ENCODE measurements around the gene ADAMTS2. TPM values are rescaled to one million over a fixed set of nuclear protein-coding genes. Genes with fewer than 3 reads are reported as not detected.

The ADAMTS2 gene
- total RNA-seq, 2 experiments from 2014 or later, result not detected

DNA sequence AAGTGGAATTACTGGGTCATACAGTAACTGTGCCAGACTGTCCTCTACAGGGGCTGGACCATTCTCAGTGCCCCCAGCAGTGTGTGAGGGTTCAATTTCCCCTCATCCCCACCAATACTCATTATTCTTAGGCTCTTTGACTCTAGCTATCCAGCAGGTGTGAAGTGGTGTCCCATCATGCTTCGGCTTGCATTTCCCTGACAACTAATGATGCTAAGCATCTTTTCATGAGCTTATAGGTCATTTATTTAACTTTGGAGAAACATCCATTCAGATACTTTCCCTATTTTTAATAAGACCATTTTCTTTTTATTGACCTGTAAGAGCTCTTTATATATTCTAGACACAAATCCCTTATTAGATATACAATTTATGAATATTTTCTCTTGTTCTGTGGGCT, 63.6 kb downstream of the ADAMTS2 start:
- POLR2A ChIA-PET, result no interaction called here
- TF ChIP-seq, protein P1, sequence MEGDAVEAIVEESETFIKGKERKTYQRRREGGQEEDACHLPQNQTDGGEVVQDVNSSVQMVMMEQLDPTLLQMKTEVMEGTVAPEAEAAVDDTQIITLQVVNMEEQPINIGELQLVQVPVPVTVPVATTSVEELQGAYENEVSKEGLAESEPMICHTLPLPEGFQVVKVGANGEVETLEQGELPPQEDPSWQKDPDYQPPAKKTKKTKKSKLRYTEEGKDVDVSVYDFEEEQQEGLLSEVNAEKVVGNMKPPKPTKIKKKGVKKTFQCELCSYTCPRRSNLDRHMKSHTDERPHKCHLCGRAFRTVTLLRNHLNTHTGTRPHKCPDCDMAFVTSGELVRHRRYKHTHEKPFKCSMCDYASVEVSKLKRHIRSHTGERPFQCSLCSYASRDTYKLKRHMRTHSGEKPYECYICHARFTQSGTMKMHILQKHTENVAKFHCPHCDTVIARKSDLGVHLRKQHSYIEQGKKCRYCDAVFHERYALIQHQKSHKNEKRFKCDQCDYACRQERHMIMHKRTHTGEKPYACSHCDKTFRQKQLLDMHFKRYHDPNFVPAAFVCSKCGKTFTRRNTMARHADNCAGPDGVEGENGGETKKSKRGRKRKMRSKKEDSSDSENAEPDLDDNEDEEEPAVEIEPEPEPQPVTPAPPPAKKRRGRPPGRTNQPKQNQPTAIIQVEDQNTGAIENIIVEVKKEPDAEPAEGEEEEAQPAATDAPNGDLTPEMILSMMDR (IDR thresholded peaks at IDR 0.05), result no peak
- no peaks in the 10 kb centered on the region for H3K4me1 ChIP-seq (ENCODE audit: insufficient read depth, low read length)
- Mint-ChIP-seq H3K36me3 (ENCODE audit: low read depth) (no peaks in the 10 kb centered on the region), H3K27me3 (no peaks in the 10 kb centered on the region), H3K9me3 (no peaks in the 10 kb centered on the region), H3K4me3 (no peak overlapping the region), H3K27ac (no peak overlapping the region), H3K4me1 (ENCODE audit: low read depth) (peaks cover 7% of the 10 kb centered on the region)
- CTCF ChIA-PET, result no interaction called here
- H3K4me3 ChIP-seq (ENCODE audit: low read length), result no peak overlapping the region
- no peaks in the 10 kb centered on the region for H3K36me3 ChIP-seq (ENCODE audit: insufficient read depth, low read length)
- ATAC-seq (ENCODE audit: poor library complexity) (no peak), DNase-seq (no peak)
- no peaks in the 10 kb centered on the region for H3K27me3 ChIP-seq (ENCODE audit: control insufficient read depth in 1 of 2, insufficient read depth in 2 of 2, low read length in 2 of 2)
- H3K27ac ChIP-seq (ENCODE audit: low read depth in 1 of 2, low read length in 2 of 2), result no peak overlapping the region
- H3K9me3 ChIP-seq (ENCODE audit: control insufficient read depth in 1 of 2, insufficient read depth in 1 of 2, low read length in 2 of 2), result no peaks in the 10 kb centered on the region
- intact Hi-C loops (cut with DNase I, micrococcal nuclease), result no loop called here

DNA sequence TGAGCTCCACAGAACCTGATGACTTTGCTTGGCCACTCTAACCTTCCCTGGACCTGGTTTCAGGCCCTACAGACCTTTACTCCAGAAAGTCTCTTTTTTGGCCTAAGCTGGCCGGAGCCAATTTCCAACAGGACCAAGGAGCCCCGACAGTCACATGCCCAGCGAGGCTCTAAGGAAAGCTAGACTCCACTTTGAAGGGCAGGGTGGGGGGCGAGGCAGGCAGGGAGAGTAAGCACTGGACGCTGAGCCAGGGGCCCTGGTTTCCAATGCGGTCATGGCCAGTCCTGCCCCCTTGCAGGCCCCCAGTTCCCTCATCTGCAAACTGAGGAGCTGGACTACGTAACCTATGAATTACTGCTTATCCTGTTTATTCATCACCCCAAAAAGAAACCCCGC, 65.2 kb downstream of the ADAMTS2 start:
- Histone ChIP-seq H3K4me1 (ENCODE audit: insufficient read depth, low read length) (no peaks in the 10 kb centered on the region), H3K9me3 (ENCODE audit: control insufficient read depth in 1 of 2, insufficient read depth in 1 of 2, low read length in 2 of 2) (no peaks in the 10 kb centered on the region), H3K36me3 (ENCODE audit: insufficient read depth, low read length) (no peaks in the 10 kb centered on the region), H3K27me3 (ENCODE audit: control insufficient read depth in 1 of 2, insufficient read depth in 2 of 2, low read length in 2 of 2) (no peaks in the 10 kb centered on the region), H3K4me3 (ENCODE audit: low read length) (no peak overlapping the region), H3K27ac (ENCODE audit: low read depth in 1 of 2, low read length in 2 of 2) (no peak overlapping the region)
- Mint-ChIP-seq H3K27me3 (no peaks in the 10 kb centered on the region), H3K4me1 (ENCODE audit: low read depth) (peaks cover 7% of the 10 kb centered on the region), H3K27ac (no peak overlapping the region), H3K4me3 (no peak overlapping the region), H3K9me3 (no peaks in the 10 kb centered on the region), H3K36me3 (ENCODE audit: low read depth) (no peaks in the 10 kb centered on the region)
- ChIA-PET POLR2A (no interaction called here), CTCF (no interaction called here)
- ATAC-seq (ENCODE audit: poor library complexity) (no peak), DNase-seq (no peak)
- TF ChIP-seq, protein P1 (IDR thresholded peaks at IDR 0.05), result no peak
- intact Hi-C loops (cut with DNase I, micrococcal nuclease), result no loop called here

DNA sequence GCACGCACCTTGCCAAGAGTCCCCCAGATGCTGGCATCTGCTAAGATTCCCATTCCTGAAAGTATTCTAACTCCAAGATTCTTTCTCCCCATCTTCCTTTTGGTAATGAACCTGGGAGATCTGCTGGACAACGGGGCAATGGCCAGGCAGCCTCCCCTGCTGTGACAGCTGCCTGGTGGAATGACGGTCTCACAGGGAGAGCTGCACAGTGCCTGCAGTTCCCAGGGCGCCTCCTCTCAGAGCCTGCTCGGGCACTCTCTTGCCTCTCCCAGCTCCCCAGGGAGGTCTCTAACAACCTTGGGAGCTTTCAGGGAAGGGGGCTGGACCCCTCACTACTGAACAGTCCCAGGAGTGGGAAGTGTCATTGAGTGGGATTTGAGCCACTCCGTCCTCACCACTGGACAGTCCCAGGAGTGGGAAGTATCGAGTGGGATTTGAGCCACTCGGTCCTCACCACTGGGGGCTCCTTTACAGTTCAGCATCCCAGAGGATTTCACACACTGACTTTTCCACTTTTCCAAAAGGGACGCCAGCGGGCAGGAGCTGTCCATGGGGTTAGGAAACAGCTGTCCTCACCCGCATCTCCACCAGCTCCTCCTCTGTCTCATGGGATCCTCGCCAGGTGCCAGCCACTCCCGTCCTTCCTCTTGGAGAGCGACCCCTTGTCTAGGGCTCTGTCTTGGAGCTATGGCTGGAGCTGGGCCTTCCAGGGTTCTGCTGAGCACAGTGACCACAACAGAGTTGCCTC, 65.7 kb downstream of the ADAMTS2 start:
- TF ChIP-seq, protein P1 (IDR thresholded peaks at IDR 0.05), result no peak
- Histone ChIP-seq H3K27me3 (ENCODE audit: control insufficient read depth in 1 of 2, insufficient read depth in 2 of 2, low read length in 2 of 2) (no peaks in the 10 kb centered on the region), H3K9me3 (ENCODE audit: control insufficient read depth in 1 of 2, insufficient read depth in 1 of 2, low read length in 2 of 2) (peaks cover 0 to 4% of the 10 kb centered on the region in 2 experiments), H3K36me3 (ENCODE audit: insufficient read depth, low read length) (no peaks in the 10 kb centered on the region), H3K27ac (ENCODE audit: low read depth in 1 of 2, low read length in 2 of 2) (no peak overlapping the region), H3K4me1 (ENCODE audit: insufficient read depth, low read length) (no peaks in the 10 kb centered on the region), H3K4me3 (ENCODE audit: low read length) (no peak overlapping the region)
- intact Hi-C loops (cut with DNase I, micrococcal nuclease), result no loop called here
- ATAC-seq (ENCODE audit: poor library complexity) (no peak), DNase-seq (no peak)
- Mint-ChIP-seq H3K27ac (no peak overlapping the region), H3K4me1 (ENCODE audit: low read depth) (peaks cover 7% of the 10 kb centered on the region), H3K27me3 (no peaks in the 10 kb centered on the region), H3K9me3 (no peaks in the 10 kb centered on the region), H3K4me3 (no peak overlapping the region), H3K36me3 (ENCODE audit: low read depth) (no peaks in the 10 kb centered on the region)
- POLR2A ChIA-PET, result no interaction called here
- CTCF ChIA-PET, result no interaction called here
